Left lobe of liver (tissue), 2 donors: Measurements from ENCODE around the gene PKM. TPM values are rescaled to one million over a fixed set of nuclear protein-coding genes. Genes with fewer than 3 reads are reported as not detected.

Experiments used
- ATAC-seq: fragments of 200-7000 bp; cut with Tn5 transposase; one replicate; pipeline ENCODE4 v1.9.1; 2020; ENCODE audit warnings: mild to moderate bottlenecking, moderate library complexity
- DNase-seq: peaks from one replicate; pipeline ENCODE4 v3.0.0-alpha.2; 2020; ENCODE audit warnings: low spot score
- total RNA-seq: library from RNA; stranded (reverse); gene quantifications from one replicate; pipeline ENCODE4 v1.2.1, GENCODE V29; 2021
- donor health status: DM: no; HTN: no; CAD: no; lungs with moderate emphysema.
- donor health status: DM: no; HTN: yes; CAD: no.

PKM gene
- total RNA-seq, 1 donor from 2014 or later = 31.0 TPM

DNA sequence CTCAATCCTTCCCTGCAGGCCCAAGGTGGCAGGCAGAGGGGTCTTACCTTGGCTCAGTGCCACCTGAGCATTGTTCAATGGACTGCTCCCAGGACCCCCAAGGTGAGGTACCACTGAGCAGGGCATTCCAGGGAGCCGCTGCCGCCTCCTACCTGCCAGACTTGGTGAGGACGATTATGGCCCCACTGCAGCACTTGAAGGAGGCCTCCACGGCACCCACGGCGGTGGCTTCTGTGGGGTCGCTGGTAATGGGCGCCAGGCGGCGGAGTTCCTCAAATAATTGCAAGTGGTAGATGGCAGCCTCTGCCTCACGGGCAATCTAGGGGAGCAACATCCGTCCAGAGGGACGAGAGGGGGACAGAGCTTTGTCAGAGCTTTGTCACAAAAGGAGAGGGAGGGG, 28.7 kb downstream of the PKM start:
- ATAC-seq (no peak), DNase-seq (no peak)

DNA sequence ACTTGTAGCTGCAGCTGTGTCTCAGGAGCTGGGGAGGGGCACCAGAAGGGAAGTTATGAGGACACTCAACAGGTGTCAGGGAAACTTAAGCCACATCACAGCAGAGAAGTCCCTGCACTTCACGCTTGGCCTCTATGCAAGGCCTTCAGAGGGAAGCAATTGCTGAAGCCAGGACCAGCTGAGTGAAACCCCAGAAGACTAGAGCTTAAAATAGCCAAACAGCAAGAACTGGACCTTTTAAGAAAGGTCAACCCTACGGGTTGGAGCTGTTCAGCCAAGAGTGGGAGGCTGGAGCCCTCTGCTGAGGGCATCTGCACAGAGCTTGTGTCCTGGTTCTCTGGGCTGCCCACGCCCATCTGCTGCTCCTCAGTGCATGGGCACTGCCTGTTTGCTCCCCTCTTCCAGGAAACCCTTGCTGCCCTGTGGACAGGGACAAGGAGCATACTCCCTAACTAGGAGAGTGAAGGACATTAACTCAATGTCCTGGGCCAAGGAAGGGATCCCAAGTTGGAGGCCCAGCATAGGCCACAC, 29.5 kb downstream of the PKM start:
- no peak for ATAC-seq

DNA sequence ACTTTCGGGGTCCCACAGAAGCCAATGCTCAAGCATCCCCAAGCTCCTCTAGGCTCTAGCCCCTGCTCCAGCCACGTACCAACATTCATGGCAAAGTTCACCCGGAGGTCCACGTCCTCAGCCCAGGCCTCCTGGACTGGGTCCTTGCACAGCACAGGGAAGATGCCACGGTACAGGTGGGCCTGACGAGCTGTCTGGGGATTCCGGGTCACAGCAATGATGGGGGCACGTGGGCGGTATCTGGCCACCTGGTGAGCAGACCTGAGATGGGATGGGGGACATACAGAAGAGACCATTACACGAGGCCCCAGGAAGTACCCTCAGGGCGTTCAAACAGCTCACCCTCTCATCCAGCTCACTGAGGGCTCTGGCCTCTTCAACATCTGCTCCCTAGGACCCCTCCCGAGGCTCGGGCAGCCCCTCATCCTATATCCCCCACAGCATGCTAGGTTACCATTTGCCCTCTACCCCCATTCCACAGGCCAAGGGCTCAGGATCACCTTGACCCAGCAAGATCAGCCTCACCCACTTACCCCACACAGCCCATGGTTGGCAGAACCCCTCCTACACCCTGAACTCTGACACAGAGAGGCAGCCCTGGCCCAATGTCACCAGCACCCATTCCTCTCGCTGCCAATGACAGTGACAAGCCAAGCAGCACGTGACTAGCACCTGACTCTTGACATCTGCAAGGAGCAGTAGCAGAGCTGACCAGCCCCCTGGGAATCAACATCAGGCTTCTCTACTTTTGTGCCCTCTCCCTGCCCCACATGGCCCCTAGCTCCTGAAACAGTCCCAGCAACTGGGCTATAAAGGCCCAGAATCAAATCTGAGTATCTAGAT, 30.4 kb downstream of the PKM start:
- DNase-seq = no peak
- ATAC-seq = no peak

More for the DNA sequence above, 29.5 kb downstream of the PKM start:
- no peak for DNase-seq

DNA sequence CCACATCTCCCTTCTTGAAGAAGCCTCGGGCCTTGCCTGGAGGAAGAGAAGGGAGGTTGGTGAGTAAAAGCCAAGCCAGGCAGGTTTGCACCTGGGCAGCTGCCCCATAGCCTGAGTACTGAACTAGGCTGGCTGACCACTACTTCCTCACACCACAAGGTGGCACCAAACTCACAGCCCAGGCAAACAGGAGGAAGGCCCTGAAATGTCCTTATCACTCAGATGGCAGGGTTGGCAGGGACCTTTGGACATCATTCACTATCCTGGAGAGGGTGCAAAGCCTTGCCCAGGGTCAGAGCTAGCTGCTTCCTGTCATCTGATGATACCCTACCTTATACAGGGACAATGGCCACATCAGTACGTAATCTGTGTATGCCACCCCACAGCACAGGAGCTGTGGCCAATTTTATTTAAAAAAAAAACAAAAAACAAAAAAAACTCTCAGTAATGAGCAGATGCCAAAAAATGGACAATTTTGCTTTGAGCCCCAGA, 31.2 kb downstream of the PKM start:
- peak; percentile 97 for ATAC-seq

DNA sequence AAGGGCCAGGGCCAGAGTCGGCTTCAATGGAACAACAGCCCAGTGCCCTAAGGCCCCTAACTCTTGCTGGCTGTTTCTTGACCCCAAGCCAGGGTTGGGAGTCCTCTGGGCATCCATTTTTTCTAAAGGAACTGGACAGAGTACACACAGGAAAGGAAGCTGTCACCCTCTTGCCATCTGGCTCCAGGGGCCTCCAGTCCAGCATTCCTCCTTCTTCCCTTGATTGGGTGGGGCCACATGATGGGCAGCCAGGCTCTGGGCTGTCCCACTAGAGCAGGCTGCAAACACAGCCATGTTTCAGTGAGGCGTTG, 31.8 kb downstream of the PKM start:
- no peak for DNase-seq
- no peak for ATAC-seq

More for the DNA sequence above, 31.2 kb downstream of the PKM start:
- DNase-seq = peak; percentile 89

DNA sequence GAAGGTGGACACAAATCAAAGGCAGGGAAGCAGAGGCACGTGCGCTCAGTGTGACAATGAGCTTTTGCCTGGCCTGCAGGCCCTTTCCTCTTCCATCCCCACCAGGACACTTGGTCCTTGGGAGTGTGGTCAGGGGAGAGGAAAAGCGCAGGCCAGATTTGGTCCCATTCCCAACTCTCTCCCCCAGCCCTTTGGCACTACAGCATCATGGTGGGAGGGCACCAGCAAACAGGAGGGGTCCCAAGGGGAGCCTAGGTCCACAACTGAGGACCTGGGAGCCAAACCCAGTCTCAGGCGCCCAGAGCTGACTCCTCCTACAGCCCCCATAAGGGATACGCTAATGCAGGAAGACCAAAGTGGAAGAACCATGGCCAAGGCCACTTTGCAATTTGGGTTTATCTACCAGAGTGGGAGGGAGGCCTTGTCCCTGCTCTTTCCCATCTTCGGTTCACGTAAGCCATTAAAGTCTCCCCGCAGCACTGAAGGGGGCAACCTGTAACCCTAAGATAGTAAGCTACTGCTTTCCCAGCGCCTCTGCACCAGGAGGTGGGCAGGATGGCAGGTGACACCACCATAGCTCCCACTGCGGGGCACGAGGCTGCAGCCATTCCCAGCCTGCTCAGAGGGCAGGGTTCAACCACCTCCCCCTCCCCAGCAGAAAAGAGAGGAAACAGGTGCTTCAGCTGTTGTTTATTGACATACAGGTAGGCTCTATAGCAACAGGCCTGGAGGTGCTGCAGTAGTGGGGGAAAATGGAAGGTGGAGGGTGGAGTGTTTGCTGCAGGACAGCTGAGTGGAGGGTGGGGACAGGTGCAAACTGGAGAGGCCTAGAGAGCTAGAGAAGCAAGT, 32.4 kb downstream of the PKM start:
- ATAC-seq = no peak
- no peak for DNase-seq

DNA sequence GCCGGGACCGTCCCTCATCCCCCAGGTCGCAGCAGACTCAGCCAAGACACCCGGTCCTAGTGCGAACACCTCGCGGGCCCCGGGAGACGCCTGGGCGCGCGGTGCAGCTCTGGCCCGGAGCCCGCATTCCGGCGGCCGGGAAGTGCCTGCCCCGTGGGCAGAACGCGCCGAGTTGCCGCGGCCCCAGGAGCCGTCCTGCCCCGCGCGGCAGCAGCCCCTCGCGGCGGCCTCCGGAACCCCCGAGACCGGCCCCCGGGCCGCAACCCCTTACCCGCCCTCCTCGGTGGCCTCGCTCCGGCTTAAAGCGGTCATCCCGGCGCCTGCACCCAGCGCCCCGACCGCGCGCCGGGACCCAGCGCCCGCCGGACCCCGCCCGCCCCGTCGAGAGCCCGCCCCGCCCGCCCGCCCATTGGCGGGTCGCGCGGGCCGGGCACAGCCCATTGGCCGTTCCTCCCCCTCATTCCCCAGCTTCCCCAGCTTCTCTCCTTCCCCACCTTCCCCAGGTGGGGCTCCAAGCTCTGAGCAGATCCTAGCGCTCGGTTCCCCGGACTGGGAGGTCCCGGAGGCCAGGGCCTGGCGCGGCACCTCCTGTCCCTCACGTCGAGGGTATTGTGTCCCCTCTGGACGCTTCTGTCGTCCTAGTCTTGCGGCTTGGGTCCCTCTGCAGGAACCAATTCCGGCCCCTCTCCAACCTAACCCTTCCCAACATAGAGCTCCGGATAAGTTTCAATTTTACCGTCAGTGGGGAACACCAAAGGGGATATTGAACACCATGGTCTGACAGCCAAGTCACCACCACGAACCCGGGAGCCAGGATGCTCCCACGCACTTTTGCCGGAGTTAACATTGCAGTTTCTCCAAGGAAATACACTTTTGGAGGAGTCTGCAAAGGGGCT, 33.3 kb downstream of the PKM start, which contains the start of gene GRAMD2A:
GRAMD2A (minus strand) TSS at position 328 of the 896 bp plus-strand sequence.
- DNase-seq = no peak
- ATAC-seq = peak; percentile 29

DNA sequence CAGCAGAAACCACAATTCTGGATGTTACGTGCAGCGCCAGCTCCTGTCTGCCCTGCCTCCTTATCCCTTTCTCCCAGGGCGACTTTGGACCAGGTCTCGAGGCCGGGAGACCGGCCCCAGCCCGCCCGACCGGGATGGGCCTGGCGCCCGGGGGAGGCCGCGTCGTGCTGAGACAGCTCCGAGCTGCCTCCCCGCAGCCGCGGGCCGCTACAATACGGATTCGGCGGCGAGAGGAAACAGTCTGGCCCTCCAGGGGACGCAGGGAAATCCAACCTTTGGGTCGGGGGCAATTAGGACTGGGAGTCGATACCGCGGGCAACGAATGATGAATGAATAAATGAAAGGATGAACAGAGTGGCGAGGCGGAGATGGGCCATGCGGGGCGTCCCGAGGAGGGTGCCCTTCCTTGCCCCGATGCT, 33.9 kb downstream of the PKM start:
- ATAC-seq (no peak), DNase-seq (no peak)

DNA sequence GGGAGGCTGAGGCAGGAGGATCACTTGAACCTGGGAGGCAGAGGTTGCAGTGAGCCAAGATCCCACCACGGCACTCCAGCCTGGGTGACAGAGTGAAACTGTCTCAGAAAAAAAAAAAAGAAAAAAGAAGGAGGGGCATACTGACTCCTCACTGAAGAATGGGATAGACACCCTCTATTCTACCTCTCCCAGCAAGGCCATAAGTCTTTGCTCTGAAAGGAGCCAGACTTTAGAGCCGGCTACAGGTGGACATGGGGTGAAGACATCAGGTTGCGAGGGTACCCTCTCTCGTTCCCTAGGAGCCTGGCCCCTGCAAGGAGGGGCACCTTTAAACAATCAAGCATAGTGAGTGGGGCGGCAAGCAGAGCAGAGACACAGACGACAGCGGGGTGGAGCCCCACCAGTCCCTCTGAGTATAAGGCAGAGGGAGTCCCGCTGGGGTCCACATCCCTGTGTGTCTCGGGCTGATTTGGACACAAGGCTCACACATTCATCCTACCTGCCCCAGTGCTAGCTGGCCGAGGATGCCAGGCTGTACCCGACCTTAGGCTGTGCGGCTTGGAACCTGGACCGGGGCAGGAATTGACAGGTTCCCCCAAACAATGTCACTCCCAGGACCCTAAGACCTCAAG, 34.5 kb downstream of the PKM start:
- ATAC-seq (no peak), DNase-seq (no peak)

DNA sequence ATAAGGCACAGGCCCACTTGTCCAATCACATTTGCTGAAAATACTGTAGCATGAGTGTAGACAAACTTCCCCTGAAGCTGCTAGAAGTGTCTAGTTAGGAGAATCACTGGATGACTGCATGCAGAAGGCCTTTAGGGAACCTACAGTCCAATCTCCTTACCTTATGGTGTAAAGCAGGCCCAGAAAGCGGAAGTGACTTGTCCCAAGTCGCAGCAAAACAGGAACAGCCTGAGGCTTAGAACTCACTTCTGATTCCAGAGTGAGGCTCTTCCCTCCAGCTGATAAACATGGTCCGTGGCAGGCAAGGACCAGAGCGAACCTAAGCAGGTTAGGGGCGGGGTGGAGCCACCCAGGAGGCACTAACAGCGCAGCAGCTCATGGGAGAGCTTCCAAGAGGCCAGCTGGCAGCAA, 35.9 kb downstream of the PKM start:
- ATAC-seq (no peak), DNase-seq (no peak)

DNA sequence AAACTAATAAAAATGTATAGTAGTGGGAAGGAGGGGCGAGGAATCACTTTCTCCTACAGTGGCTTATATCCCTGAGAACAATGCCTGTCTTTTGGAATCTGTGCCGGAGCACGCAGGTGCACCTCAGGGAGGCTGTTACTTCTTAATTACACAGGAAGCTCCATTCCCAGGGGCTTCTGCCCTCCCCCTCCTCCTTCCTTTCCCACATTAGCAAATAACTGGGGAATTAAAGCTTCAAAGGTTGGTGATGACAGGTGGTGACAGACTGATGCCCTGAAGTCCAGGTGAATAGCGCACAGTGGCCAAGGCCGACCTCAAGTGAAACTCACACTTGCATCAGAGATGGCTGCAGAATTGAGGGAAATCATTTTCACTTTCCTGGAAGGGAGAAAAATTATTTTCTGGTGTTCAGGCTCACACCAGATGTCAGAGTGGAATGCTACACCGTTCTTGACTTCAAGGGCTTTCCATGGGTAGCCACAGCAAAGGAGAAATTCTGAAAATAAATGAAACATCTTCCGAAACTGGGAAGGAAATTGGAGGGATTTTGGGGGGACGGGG, 37.1 kb downstream of the PKM start:
- DNase-seq = no peak
- ATAC-seq = no peak

DNA sequence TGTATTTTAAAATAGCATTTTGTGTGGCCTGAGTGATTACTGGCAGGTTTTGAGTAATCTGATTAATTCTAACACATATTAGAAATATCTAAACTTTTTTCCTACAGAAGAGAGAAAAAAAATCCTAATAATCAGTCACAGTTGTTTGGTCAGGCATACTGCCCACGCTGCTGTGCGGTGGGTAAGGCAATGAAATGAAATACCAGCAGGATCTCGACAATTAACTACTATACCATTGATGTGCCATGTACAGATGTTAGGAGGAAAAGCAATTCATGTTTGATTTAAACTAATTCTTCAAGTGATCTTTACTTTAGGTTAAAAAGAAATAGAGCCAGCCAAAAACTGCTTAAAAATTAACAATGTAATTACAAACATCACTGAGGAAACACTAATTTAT, 38.6 kb downstream of the PKM start:
- DNase-seq = no peak
- no peak for ATAC-seq

DNA sequence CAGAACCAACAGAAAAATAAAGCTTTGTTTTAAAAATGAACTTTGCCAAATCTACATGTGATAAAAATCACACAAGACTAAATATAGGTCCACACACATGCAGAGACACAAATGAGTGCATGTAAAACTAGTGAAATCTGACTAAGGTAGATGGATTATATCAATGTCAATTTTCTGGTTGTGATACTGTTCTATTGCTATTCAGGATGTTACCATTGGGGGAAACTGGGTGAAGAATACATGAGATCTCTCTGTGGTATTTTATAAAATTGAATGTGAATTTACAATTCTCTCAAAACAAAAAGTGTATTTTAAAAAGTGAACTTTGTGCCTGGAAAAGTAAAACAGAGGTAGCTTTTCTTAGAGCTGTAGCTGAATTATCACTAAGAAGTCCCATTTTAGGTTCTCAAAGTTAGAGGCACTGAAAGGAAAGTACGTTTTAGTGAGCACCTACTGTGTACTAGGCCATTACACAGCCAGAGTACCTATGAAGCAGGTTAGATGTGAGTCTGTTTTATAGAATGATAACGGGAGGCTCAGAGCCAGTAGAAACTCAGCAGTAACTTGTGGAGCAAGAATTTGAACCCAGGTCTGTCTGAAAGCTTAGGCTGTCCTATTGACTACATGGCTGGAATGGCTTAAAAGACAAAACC, 41.6 kb downstream of the PKM start:
- ATAC-seq (no peak), DNase-seq (no peak)

DNA sequence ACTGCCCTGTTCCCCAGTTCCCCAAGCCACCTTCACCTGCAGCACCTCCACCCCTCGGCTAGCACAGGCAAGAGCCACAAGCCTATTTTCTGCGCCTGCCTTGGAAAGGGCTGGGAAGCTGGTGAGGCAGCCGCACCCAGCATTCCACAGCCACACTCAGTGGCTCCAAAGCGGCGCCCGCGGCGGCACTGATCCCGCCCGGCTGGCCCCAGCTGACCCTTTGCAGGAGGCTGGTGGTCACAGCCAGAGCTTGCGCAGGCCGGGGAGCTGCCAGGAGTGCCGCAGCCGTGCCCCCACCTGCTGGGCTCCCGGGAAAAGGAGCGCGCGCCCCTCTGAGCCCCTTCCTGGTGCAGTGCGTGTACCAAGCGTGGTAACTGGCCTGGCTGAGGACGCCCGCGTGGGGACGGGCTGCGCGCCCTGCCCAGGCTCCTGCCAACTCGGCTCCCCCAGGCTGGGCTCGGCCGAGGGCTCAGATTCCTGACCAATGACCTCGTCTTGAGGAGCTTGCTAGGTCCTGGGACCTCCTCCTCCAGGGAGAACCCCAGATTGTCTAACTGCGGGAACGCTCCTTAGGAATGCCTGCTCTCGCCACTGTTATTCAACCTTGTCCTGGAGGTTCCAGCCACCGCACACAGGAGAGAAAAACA, 46.7 kb downstream of the PKM start:
- DNase-seq (no peak), ATAC-seq (peak; percentile 51)

DNA sequence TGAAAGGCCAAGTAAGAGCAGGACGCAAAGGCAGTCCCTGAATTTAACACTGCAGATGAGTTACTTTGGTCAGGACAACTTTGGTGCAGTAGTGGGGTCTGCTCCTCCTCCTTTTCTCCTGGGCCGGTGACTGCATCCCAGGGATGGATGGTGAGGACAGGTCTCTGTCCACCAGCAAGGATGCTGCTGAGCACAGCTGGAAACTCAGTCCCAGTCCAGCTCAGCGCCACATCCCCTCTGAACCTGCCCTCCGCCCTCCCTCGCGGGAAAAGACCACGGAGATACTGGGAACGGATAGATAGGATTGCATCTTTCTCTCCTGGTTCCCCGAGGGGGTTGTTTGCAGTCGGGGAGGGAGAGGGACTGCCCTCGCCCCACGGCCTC, 47.2 kb downstream of the PKM start:
- no peak for DNase-seq
- ATAC-seq = no peak

DNA sequence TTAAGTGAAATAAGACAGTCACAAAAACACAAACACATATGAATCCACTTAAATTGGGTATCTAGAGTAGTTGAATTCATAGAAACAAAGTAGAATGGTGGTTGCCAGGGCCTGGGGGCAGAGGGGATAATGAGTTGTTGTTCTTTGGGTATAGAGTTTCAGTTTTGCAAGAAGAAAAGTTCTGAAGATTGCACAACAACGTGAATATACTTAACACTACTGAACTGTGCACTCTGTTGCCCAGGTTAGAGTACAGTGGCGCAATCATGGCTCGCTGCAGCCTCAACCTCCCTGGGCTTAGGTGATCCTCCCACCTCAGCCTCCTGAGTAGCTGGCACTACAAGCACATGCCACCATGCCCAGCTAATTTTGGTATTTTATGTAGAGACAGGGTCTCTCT, 48.3 kb downstream of the PKM start:
- DNase-seq (no peak), ATAC-seq (peak; percentile 48)

DNA sequence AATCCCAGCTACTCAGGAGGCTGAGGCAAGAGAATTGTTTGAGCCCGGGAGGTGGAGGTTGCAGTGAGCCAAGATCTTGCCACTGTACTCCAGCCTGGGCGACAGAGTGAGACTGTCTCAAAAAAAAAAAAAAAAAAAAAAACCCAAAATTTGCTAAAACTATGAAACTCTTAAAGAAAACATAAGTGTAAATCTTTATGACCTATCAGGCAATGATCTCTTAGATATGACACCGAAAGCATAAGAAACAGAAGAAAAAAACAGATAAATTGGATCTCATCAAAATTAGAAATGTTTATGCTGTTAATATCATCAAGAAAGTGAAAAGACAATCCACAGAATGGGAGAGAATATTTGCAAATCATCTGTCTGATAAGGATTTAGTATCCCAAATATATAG, 48.7 kb downstream of the PKM start:
- DNase-seq (no peak), ATAC-seq (no peak)

DNA sequence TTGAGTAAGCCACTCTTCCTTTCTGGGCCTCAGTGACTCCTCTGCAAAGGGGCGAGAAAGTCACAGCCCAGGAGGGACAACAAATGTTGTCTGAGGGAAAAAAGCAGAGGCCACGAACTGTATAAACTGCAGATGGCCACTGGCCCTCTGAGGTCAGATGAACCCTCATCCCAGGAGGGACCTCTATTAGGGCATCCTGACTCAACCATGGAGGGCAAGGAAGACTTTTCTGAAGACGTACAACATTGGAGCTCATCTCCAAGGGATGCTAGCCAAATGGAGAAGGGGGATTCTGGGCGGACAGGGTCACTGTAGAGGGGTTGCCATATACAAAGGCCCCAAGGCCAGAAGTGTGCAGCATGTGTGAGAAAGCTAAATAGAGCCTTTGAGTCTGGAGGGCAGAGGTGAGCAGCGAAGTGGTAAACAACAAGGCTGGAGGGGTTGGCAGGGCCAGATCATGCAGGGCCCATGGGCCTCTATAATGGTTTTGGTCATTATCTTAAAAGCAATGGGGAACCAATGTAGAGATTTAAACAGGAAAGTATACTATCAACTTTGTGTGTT, 50.1 kb downstream of the PKM start:
- DNase-seq (no peak), ATAC-seq (no peak)
